HepG2 (cell line): ENCODE data around the gene NECTIN2. TPM values are rescaled to one million over a fixed set of nuclear protein-coding genes. Genes with fewer than 3 reads are reported as not detected.

Experiments
- EZH2 ChIP-seq: conservative IDR thresholded peaks from 2 replicates; pipeline ENCODE4 v1.6.1; 2012; ENCODE audit warnings: mild to moderate bottlenecking, low read depth, low read length, moderate library complexity
- IKZF1 ChIP-seq: fragments of 450-650 bp; IDR thresholded peaks from 2 replicates; pipeline ENCODE4 v1.7.1; 2016
- KLF15 ChIP-seq: sonication (generic); formaldehyde crosslinking; IDR thresholded peaks from 2 replicates; pipeline ENCODE4 v1.8.1; 2023; ENCODE audit warnings: borderline replicate concordance, mild to moderate bottlenecking, inconsistent platforms, missing genetic modification reagents, mixed read lengths
- NCOR1 ChIP-seq: fragments of 200-600 bp; sonication (generic); IDR thresholded peaks from 2 replicates; pipeline ENCODE4 v1.7.0; 2017; ENCODE audit warnings: antibody characterized with exemption, low read length, borderline replicate concordance
- POGZ ChIP-seq: sonication (generic); formaldehyde crosslinking; IDR thresholded peaks from 2 replicates; pipeline ENCODE4 v1.4.0; 2020; ENCODE audit warnings: mild to moderate bottlenecking, missing genetic modification reagents
- RXRB ChIP-seq: IDR thresholded peaks from 2 replicates; pipeline ENCODE4 v1.6.1; 2016; ENCODE audit warnings: borderline replicate concordance, missing genetic modification reagents, missing compliant biosample characterization
- TEAD3 ChIP-seq: optimal IDR thresholded peaks from 2 replicates; pipeline ENCODE3; 2016; ENCODE audit warnings: borderline replicate concordance
- ZKSCAN5 ChIP-seq: sonication (generic); formaldehyde crosslinking; IDR thresholded peaks from 2 replicates; pipeline ENCODE4 v1.5.1; 2020; ENCODE audit warnings: mild to moderate bottlenecking, missing genetic modification reagents
- ZNF10 ChIP-seq: sonication (generic); formaldehyde crosslinking; IDR thresholded peaks from 2 replicates; pipeline ENCODE4 v1.4.0; 2020; ENCODE audit warnings: mild to moderate bottlenecking, low read depth, missing genetic modification reagents, borderline replicate concordance
- ZNF225 ChIP-seq: sonication (generic); formaldehyde crosslinking; IDR thresholded peaks from 2 replicates; pipeline ENCODE4 v1.4.0; 2020; ENCODE audit warnings: mild to moderate bottlenecking, missing genetic modification reagents
- ZNF230 ChIP-seq: sonication (generic); formaldehyde crosslinking; IDR thresholded peaks from 2 replicates; pipeline ENCODE4 v1.4.0; 2020; ENCODE audit warnings: mild to moderate bottlenecking, missing genetic modification reagents
- ZNF501 ChIP-seq: sonication (generic); formaldehyde crosslinking; IDR thresholded peaks from 2 replicates; pipeline ENCODE4 v1.5.1; 2020; ENCODE audit warnings: mild to moderate bottlenecking, moderate library complexity, missing genetic modification reagents
- ZNF652 ChIP-seq: IDR thresholded peaks from 2 replicates; pipeline ENCODE4 v1.6.1; 2016; ENCODE audit warnings: low read depth, borderline replicate concordance
- ZNF709 ChIP-seq: sonication (generic); formaldehyde crosslinking; IDR thresholded peaks from 2 replicates; pipeline ENCODE4 v1.5.0; 2020; ENCODE audit warnings: mild to moderate bottlenecking, missing genetic modification reagents
- ZNF749 ChIP-seq: sonication (generic); formaldehyde crosslinking; IDR thresholded peaks from 2 replicates; pipeline ENCODE4 v1.8.0; 2022; ENCODE audit warnings: mild to moderate bottlenecking, missing genetic modification reagents, moderate library complexity, borderline replicate concordance
- polyA plus RNA-seq, 8 experiments: library from polyadenylated mRNA; depleted of rRNA in 3 of 8; stranded (reverse) in 7 of 8; unstranded in 1 of 8; fragments of >200 nt; fragmentation: Illumina TruSeq in 4 of 8; extraction: Trizol in 4 of 8; gene quantifications; 2 replicates each; pipeline versions ENCODE4 v1.2.1 to v1.2.3, GENCODE V29; 2011 to 2016; ENCODE audit warnings: low read depth in 4 of 8, missing spikeins in 1 of 8, mixed read lengths in 1 of 8; ENCODE audit not compliant: insufficient read depth in 1 of 8
- total RNA-seq, 5 experiments: library from RNA; depleted of rRNA; stranded (reverse); fragments of >200 nt; fragmentation: Illumina TruSeq; extraction: Trizol; gene quantifications; 2 replicates each; pipeline ENCODE4 v1.2.3, GENCODE V29; 2016; ENCODE audit warnings: low read depth in 1 of 5
- TF ChIP-seq, protein P1 (sequence below): sonication (generic); formaldehyde crosslinking; IDR thresholded peaks from 2 replicates; pipeline ENCODE4 v1.4.0; 2020; ENCODE audit warnings: missing genetic modification reagents
- TF ChIP-seq, protein P2 (sequence below): sonication (generic); formaldehyde crosslinking; IDR thresholded peaks from 2 replicates; pipeline ENCODE4 v1.8.1; 2022; ENCODE audit warnings: low read depth, mild to moderate bottlenecking, missing genetic modification reagents
- TF ChIP-seq, protein P3 (sequence below): IDR thresholded peaks from 2 replicates; pipeline ENCODE4 v1.6.1; 2016; ENCODE audit warnings: mild to moderate bottlenecking
- TF ChIP-seq, protein P4 (sequence below): conservative IDR thresholded peaks from 2 replicates; pipeline ENCODE4 v1.6.1; 2018; ENCODE audit warnings: missing genetic modification reagents

The NECTIN2 gene
- total and polyA plus RNA-seq, 2 of the 13 experiments (the other 11 are each of a cell fraction or from before 2014, with no cell fraction given): 75.4 to 114 TPM

DNA sequence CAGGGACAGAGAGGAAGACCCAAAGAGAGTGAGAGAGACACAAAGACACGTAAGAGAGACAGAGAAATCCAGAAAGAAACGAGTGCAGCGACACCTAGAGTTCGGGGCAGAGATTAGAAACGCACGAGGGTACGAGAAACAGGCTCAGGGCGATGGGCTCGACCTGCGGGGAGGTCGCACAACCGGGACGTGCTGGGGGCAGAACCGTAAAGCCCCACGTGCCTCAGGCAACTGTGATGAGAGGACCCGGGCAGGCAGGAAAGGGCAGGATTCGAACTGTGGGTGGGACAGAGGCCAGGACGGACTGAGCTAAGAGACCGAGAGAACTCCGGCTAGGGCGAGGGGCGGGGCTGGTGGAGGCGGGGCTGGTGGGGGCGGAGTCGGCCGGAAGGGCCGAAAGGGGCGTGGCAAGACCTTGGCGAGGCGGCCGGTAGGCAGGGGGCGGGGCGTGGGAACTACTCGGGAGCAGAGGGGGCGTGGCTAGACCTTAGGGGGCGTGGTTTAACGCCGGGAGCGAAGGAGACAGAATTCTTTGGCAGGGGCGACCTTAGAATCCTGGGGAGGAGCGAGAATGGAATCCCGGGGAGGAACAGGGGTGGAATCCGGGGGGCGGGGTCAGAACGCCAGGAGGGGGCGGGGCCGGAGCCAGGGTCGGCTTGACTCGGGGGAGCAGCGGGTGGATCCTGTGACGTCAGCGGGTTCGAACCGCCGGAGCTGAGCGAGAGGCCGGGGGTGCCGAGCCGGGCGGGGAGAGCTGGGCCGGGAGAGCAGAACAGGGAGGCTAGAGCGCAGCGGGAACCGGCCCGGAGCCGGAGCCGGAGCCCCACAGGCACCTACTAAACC lies at the start of gene NECTIN2 (continued):
- TF ChIP-seq, protein P1, sequence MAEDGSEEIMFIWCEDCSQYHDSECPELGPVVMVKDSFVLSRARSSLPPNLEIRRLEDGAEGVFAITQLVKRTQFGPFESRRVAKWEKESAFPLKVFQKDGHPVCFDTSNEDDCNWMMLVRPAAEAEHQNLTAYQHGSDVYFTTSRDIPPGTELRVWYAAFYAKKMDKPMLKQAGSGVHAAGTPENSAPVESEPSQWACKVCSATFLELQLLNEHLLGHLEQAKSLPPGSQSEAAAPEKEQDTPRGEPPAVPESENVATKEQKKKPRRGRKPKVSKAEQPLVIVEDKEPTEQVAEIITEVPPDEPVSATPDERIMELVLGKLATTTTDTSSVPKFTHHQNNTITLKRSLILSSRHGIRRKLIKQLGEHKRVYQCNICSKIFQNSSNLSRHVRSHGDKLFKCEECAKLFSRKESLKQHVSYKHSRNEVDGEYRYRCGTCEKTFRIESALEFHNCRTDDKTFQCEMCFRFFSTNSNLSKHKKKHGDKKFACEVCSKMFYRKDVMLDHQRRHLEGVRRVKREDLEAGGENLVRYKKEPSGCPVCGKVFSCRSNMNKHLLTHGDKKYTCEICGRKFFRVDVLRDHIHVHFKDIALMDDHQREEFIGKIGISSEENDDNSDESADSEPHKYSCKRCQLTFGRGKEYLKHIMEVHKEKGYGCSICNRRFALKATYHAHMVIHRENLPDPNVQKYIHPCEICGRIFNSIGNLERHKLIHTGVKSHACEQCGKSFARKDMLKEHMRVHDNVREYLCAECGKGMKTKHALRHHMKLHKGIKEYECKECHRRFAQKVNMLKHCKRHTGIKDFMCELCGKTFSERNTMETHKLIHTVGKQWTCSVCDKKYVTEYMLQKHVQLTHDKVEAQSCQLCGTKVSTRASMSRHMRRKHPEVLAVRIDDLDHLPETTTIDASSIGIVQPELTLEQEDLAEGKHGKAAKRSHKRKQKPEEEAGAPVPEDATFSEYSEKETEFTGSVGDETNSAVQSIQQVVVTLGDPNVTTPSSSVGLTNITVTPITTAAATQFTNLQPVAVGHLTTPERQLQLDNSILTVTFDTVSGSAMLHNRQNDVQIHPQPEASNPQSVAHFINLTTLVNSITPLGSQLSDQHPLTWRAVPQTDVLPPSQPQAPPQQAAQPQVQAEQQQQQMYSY (CRISPR knock-in tag): peak; percentile 86
- no peak for TF ChIP-seq ZNF501 (CRISPR knock-in tag)
- TF ChIP-seq, protein P2, sequence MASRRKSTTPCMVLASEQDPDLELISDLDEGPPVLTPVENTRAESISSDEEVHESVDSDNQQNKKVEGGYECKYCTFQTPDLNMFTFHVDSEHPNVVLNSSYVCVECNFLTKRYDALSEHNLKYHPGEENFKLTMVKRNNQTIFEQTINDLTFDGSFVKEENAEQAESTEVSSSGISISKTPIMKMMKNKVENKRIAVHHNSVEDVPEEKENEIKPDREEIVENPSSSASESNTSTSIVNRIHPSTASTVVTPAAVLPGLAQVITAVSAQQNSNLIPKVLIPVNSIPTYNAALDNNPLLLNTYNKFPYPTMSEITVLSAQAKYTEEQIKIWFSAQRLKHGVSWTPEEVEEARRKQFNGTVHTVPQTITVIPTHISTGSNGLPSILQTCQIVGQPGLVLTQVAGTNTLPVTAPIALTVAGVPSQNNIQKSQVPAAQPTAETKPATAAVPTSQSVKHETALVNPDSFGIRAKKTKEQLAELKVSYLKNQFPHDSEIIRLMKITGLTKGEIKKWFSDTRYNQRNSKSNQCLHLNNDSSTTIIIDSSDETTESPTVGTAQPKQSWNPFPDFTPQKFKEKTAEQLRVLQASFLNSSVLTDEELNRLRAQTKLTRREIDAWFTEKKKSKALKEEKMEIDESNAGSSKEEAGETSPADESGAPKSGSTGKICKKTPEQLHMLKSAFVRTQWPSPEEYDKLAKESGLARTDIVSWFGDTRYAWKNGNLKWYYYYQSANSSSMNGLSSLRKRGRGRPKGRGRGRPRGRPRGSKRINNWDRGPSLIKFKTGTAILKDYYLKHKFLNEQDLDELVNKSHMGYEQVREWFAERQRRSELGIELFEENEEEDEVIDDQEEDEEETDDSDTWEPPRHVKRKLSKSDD (CRISPR knock-in tag): 0 out of 2 replicates have a peak, but pooled peaks have one; percentile 38
- no peak for TF ChIP-seq ZNF749 (CRISPR knock-in tag)
- no peak for TF ChIP-seq ZNF225 (CRISPR knock-in tag)
- TF ChIP-seq, protein P3, sequence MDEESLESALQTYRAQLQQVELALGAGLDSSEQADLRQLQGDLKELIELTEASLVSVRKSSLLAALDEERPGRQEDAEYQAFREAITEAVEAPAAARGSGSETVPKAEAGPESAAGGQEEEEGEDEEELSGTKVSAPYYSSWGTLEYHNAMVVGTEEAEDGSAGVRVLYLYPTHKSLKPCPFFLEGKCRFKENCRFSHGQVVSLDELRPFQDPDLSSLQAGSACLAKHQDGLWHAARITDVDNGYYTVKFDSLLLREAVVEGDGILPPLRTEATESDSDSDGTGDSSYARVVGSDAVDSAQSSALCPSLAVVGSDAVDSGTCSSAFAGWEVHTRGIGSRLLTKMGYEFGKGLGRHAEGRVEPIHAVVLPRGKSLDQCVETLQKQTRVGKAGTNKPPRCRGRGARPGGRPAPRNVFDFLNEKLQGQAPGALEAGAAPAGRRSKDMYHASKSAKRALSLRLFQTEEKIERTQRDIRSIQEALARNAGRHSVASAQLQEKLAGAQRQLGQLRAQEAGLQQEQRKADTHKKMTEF (CRISPR knock-in tag): no peak
- peak; percentile 39; the same call in 1 of the 2 replicates for TF ChIP-seq ZNF230
- TF ChIP-seq ZKSCAN5 (CRISPR knock-in tag): no peak
- 0 out of 2 replicates have a peak, but pooled peaks have one; percentile 39 for TF ChIP-seq RXRB (CRISPR knock-in tag)
- TF ChIP-seq EZH2: no peak
- TF ChIP-seq ZNF10 (CRISPR knock-in tag): no peak
- no peak for TF ChIP-seq ZNF709
- no peak; the same call in 1 of the 2 replicates for TF ChIP-seq KLF15
- no peak for TF ChIP-seq ZNF652 (CRISPR knock-in tag)
- TF ChIP-seq NCOR1: no peak; the same call in 1 of the 2 replicates
- no peak for TF ChIP-seq IKZF1
- TF ChIP-seq, protein P4, sequence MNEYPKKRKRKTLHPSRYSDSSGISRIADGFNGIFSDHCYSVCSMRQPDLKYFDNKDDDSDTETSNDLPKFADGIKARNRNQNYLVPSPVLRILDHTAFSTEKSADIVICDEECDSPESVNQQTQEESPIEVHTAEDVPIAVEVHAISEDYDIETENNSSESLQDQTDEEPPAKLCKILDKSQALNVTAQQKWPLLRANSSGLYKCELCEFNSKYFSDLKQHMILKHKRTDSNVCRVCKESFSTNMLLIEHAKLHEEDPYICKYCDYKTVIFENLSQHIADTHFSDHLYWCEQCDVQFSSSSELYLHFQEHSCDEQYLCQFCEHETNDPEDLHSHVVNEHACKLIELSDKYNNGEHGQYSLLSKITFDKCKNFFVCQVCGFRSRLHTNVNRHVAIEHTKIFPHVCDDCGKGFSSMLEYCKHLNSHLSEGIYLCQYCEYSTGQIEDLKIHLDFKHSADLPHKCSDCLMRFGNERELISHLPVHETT (CRISPR knock-in tag): no peak
- peak; percentile 31 for TF ChIP-seq TEAD3
- peak; percentile 47; the same call in 1 of the 2 replicates for TF ChIP-seq POGZ (CRISPR knock-in tag)
